ENCODE results near the gene SCGB2A2.

The SCGB2A2 gene

GRCh38 chr11:62269654-62270278, at the start of gene SCGB2A2:
TSS of gene SCGB2A2 (plus strand) at chr11:62270158. CDS start at chr11:62270217, 59 bp downstream.
- no peak for DNase-seq

DNA sequence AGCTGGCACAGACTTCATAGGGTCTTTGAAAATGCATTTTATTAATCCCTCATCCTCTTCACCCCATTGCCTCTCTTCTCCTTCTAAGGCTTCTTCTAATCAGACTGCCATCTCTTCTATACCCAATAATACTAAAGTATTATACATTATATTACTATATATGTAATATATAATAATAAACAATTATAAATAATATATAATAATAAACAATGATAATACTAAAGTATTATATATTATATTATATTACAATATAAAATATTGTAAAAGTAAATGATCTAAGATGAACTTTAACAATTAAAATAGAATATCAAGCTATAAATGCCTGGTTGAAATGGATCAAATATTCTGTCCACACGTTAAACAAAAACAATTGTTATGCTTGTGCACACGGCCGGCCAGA, 48.5 kb upstream of the SCGB2A2 start:
- no peak for DNase-seq

- DNase-seq, result peak; percentile 2
Observed at GRCh38 chr11:62223095-62223494, 46.9 kb upstream of the SCGB2A2 start.

DNA sequence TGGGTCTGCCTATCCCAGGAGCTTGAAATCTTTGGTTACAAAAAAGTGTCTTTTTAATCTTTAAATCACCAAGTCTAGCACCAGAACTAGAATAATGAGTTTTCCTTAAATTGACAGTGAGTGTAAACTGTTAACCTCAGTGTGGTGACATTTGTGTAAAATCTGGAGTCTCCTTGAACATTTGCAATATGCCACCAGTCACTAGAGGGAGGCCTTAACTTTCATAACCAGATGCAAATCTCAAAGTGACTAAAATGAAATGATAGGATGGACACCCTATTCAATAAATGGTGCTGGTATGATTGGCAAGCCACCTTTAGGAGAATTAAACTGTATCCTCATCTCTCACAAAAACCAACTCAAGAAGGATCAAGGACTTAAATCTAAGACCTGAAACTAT, 36.2 kb upstream of the SCGB2A2 start:
- no peak for DNase-seq

- DNase-seq, result no peak
Observed at GRCh38 chr11:62236187-62236586, 33.8 kb upstream of the SCGB2A2 start.

DNA sequence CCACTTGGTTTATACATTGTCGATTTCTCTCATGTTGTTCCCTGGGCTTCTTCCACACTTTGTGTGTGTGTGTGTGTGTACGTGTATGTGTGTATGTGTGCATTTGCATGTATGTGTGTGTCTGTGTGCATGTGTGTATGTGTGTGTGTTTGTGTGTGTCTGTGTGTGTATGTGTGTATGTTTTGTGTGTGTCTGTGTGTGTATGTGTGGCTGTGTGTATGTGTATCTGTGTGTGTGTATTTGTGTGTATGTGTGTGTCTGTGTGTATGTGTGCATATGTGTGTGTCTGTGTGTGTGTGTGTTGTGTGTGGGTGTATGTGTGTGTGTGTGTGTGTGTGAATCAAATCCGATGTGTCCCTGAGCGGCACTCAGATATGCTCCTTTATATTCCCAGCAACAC, 32.5 kb upstream of the SCGB2A2 start:
- DNase-seq, result no peak

DNA sequence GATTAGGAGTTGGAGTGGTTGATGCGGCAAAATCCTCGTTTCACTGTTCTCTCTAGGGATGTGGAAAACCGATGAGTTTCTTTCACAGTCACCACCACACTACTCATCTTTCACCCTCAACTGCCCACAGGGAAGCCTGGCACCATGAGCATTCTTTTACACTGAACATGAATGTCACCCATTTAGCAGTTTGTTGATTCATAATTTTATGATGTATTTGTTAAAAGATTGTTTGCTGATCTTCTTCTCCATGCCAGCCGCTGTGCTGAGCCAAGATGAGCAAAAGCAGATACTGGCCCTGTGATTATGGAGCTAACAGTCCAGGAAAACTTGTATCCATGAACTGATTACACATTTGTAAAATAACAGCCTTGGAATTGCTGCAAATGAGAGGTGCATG, 31.8 kb upstream of the SCGB2A2 start:
- no peak for DNase-seq

DNA sequence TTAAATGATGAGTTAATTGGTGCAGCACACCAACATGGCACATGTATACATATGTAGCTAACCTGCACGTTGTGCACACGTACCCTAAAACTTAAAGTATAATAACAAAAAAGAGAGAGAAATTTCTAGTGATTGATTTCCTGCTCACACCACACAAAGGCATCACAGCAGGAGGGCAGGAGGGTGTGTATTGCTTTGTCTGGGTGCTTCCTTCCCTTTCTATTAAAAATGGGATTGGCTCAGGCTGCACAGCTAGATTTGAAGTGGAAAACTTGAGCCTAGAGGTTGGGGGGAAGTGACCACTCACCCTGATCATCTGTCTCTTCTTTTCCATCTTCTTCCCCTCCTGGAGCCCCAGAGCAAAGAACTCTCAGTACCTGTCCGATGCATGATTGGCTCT, 28.9 kb upstream of the SCGB2A2 start:
- DNase-seq, result no peak

DNA sequence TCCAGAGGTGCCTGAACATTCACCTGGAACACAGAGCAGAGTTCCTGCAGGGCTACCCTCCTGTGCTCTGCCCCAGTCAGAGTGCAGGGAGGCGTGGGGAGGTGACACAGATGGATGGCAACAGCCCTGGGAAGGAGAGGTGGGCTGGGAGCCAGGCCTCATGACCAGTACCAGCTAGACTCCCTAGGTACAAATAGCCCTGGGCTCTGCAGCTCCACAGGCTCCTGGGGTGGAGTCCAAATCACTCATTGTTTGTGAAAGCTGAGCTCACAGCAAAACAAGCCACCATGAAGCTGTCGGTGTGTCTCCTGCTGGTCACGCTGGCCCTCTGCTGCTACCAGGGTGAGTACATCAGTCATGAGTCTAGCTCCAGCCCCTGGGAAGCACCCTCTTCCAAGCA, 27.9 kb upstream of the SCGB2A2 start, which contains the start of gene SCGB1D2:
SCGB1D2 (plus strand) TSS at position 219 of the 400 bp plus-strand sequence; CDS start at position 288, 69 bp downstream.
- DNase-seq, result no peak

- peak; percentile 16 for DNase-seq
Observed at GRCh38 chr11:62245271-62245753, 24.6 kb upstream of the SCGB2A2 start.

- no peak for DNase-seq
Observed at GRCh38 chr11:62251698-62252097, 18.3 kb upstream of the SCGB2A2 start.

DNA sequence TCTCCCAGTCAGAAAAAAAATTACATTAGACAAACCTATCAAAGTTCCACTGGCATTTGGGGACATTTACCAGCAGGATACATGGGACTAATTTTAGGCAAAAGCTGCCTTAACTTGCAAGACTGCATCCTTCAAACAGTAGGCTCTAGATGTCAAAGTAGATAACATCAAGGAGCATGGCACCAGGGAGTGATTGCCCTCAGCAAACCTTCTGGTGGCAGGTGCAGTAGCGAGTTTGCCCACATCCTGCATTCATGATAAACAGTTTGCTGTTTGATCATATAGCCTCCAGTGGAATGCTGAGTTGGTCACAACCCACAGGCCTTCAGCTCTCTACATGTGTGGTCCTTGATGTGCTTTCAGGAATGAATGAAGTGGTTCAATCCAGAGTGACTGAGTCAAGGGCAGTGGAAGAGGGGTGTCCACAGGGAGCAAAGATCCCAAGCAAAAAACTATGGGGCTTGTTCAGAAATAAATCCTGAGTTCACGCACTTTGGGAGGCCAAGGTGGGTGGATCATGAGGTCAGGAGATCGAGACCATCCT, 15.9 kb upstream of the SCGB2A2 start:
- no peak for DNase-seq

- DNase-seq, result no peak
Observed at GRCh38 chr11:62256281-62256680, 13.7 kb upstream of the SCGB2A2 start.

- DNase-seq, result no peak
Observed at GRCh38 chr11:62260261-62260953, 9.6 kb upstream of the SCGB2A2 start.

DNA sequence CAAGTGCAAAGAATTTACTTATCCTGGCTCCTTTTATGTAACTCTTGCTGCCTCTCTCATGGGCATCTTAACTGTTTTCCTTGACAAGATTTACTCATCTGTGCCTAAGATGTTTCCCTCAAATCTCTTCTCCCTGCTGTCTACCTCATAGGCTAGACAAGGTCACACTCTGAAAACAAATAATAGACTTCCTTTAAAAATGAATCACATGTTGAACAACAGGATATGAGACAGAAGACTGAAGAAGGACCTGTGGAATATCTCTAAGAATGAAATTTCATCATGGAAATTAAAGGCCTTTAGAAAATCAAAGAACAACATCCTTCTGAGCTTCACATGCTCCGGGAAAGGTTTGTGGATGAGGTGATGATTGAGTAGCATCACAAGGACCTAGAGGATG, 6.0 kb upstream of the SCGB2A2 start:
- DNase-seq, result no peak

- DNase-seq, result no peak
Observed at GRCh38 chr11:62266558-62266957, 3.4 kb upstream of the SCGB2A2 start.

DNA sequence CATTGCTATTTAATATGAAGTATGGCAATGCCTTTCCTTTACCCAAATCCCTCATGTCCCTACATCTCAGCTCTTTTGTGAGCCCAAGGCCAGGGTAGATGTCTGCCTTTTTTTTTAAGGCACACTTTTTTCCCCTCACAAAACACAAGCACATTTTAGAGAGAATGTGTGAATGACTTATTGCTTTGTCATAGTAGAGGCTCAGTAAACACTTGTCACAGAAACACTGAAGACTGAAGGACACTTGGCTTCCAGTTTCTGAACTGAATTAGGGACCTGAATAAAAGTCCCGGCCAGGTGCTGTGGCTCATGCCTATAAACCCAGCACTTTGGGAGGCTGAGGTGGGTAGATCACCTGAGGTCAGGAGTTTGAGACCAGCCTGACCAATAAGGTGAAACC, 2.9 kb upstream of the SCGB2A2 start:
- no peak for DNase-seq

GRCh38 chr11:62267576-62267975, 2.4 kb upstream of the SCGB2A2 start:
- DNase-seq, result no peak

DNA sequence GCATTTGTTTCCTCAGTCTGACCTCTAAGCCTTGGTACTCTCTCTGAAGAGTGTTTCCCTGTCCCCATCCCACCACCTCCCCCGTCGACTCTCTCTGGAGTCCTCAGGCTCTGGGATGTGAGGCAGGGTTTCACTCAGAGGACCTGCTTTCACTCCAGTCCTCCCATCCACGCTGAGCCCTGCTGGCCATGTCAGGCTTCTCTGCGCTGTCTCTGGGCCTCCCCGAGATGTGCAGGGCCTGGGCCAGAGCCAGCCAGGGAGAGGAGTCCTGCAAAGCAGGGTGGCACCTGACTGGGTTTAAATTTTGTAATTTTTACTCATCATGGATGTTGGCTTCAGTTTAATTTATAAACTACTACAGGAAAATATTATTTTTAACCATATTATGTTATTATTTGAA, 3.3 kb downstream of the SCGB2A2 start:
- DNase-seq, result no peak

- no peak for DNase-seq
Observed at GRCh38 chr11:62273789-62274275, 3.9 kb downstream of the SCGB2A2 start.

- no peak for DNase-seq
Observed at GRCh38 chr11:62280452-62280851, 10.5 kb downstream of the SCGB2A2 start.

DNA sequence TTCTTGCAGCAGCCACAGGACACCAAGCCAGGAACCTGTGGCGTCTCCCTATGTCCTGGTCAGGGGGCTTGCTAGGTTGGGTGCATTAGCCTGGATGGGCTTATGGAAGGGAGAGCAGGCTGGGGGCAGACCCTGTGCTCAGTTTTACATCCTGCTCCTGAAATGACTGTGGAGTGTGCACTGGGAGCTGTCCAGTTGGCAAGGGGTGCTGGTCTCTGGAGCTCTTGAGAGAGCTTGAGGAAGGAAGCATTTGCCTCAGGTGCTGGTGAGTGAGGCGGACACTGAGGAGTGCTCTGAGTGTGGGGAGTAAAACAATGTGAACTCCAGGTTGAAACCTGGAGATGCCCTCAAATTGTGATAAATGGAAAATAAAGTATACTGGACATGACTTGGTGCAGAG, 25.5 kb downstream of the SCGB2A2 start:
- no peak for DNase-seq

DNA sequence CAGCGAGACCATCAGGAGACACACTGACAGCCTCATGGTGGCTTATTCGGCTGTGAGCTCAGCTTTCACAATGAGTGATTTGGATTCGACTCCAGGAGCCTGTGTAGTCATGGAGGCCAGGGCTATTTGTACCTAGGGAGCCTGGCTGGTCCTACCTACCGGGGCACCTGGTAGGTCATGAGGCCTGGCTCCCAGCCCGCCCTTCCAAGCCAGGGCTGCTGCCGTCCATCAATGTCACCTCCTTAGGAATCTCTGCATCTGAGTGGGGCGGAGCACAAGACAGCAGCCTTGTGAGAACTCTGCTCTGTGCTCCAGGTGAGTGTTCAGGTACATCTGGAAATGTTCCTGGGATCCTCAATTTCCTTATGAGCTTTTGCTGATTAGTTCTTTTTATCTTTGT, 29.0 kb downstream of the SCGB2A2 start, which contains the start of gene SCGB1D4:
SCGB1D4 (minus strand) TSS at position 101 of the 400 bp plus-strand sequence; CDS start at position 36, 65 bp downstream.
- DNase-seq, result no peak

DNA sequence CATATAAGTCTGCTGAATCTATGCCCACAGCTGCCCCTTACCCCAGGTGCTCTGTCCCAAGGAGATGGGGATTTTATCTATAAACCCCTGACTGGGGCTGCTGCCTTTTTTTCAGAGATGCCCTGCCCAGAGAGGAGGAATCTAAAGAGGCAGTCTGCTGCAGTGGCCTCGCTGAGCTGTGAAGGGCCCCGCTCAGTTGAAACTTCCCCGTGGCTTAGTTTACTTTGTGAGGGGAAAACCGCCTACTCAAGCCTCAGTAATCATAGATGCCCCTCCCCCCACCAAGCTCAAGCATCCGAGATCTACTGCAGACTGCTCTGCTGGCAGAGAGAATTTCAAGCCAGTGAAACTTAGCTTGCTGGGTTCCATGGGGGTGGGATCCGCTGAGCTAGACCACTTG, 36.3 kb downstream of the SCGB2A2 start:
- DNase-seq, result no peak

Data from suppressor macrophage treated with lipopolysaccharide for 4 hours (primary cell).